ENCODE data around the gene CABYR. TPM values are rescaled to one million over a fixed set of nuclear protein-coding genes. Genes with fewer than 3 reads are reported as not detected.

CABYR gene
- total RNA-seq, 1 experiment from 2014 or later: 5.4 TPM

DNA sequence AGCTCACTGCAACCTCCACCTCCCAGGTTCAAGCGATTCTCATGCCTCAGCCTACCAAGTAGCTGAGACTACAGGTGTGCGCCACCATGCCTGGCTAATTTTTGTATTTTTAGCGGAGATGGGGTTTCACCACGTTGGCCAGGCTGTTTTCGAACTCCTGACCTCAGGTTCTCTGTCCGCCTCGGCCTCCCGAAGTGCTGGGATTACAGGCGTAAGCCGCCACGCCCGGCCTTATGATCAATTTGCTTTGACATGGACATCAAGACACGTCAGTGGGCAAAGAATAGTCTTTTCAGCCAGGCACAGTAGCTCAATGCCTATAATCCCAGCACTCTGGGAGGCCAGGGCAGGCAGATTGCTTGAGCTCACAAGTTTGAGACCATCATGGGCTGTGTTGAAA is 48.0 kb upstream of the CABYR start:
- Histone ChIP-seq H2AFZ (ENCODE audit: low read length) (no peak overlapping the region), H3K36me3 (ENCODE audit: low read depth, low read length) (peaks cover 3% of the 10 kb centered on the region; the same call in 1 of the 2 replicates), H3F3A (ENCODE audit: low read length, unreplicated experiment) (no peaks in the 10 kb centered on the region), H3K4me1 (ENCODE audit: insufficient read depth, low read length) (peaks cover 7% of the 10 kb centered on the region; the same call in 1 of the 2 replicates), H3K79me2 (ENCODE audit: low read length) (no peaks in the 10 kb centered on the region), H3K27ac (ENCODE audit: low read length) (no peak overlapping the region), H3K27me3 (ENCODE audit: low read length) (no peaks in the 10 kb centered on the region), H3K4me3 (ENCODE audit: low read length) (no peak overlapping the region), H3K9me3 (ENCODE audit: low read length) (no peaks in the 10 kb centered on the region), H3K4me2 (ENCODE audit: low read length) (no peak overlapping the region), H3K9ac (ENCODE audit: low read length) (no peak overlapping the region), H3K9me2 (replicated peaks; ENCODE audit: low read length) (no peaks in the 10 kb centered on the region), H4K20me1 (ENCODE audit: low read length) (no peaks in the 10 kb centered on the region)
- CTCF ChIA-PET: no interaction called here
- DNase-seq (no peak), ATAC-seq (no peak)
- TF ChIP-seq EZH2 (IDR thresholded peaks at IDR 0.05; ENCODE audit: low read length, unreplicated experiment) (no peak), CTCF (conservative IDR thresholded peaks at IDR 0.05; ENCODE audit: low read depth, low read length) (no peak), EZH2phosphoT487 (IDR thresholded peaks at IDR 0.05; ENCODE audit: borderline replicate concordance, low read length) (no peak)
- POLR2A ChIA-PET (ENCODE audit: unreplicated experiment): no interaction called here
- intact Hi-C loops (cut with micrococcal nuclease): no loop called here
- BruUV-seq (replicated peaks): no TSS peak

DNA sequence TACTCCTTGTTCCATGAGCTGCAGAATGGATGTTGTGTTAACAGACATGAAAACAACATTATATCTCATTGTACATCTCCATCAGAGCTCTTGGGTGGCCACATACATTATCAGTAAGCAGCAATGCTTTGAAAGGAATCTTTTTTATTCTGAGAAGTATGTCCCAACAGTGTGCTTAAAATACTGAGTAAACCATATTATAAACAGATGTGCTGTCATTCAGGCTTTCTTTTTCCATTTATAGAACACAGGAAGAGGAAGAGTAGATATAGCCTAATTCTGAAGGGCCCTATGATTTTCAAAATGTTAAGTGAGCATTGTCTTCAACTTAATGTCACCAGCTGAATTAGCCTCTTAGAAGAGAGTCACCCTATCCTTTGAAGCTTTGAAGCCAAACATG is 44.3 kb upstream of the CABYR start:
- no peaks in the 10 kb centered on the region for H3K4me1 ChIP-seq (ENCODE audit: insufficient read depth, low read length)
- H3F3A ChIP-seq (ENCODE audit: low read length, unreplicated experiment): no peaks in the 10 kb centered on the region
- H4K20me1 ChIP-seq (ENCODE audit: low read length): no peaks in the 10 kb centered on the region
- H3K36me3 ChIP-seq (ENCODE audit: low read depth, low read length): no peaks in the 10 kb centered on the region
- TF ChIP-seq EZH2 (IDR thresholded peaks at IDR 0.05; ENCODE audit: low read length, unreplicated experiment) (no peak), CTCF (conservative IDR thresholded peaks at IDR 0.05; ENCODE audit: low read depth, low read length) (no peak)
- no peaks in the 10 kb centered on the region for H3K9me3 ChIP-seq (ENCODE audit: low read length)
- no TSS peak for BruUV-seq (replicated peaks)
- no peaks in the 10 kb centered on the region for H3K79me2 ChIP-seq (ENCODE audit: low read length)
- no peak overlapping the region for H3K9ac ChIP-seq (ENCODE audit: low read length)
- H3K27ac ChIP-seq (ENCODE audit: low read length): no peak overlapping the region
- ChIA-PET CTCF (no interaction called here), POLR2A (ENCODE audit: unreplicated experiment) (no interaction called here)
- ATAC-seq (no peak), DNase-seq (no peak)
- no peak overlapping the region for H2AFZ ChIP-seq (ENCODE audit: low read length)
- no peak overlapping the region for H3K4me2 ChIP-seq (ENCODE audit: low read length)
- intact Hi-C loops (cut with micrococcal nuclease): no loop called here
- no peak overlapping the region for H3K4me3 ChIP-seq (ENCODE audit: low read length)
- no peaks in the 10 kb centered on the region for H3K27me3 ChIP-seq (ENCODE audit: low read length)
- no peaks in the 10 kb centered on the region for H3K9me2 ChIP-seq (replicated peaks; ENCODE audit: low read length)

GRCh38 chr18:24095976-24096375 is 42.9 kb upstream of the CABYR start:
- H3K4me2 ChIP-seq (ENCODE audit: low read length): no peak overlapping the region
- no peaks in the 10 kb centered on the region for H4K20me1 ChIP-seq (ENCODE audit: low read length)
- no peak overlapping the region for H3K9ac ChIP-seq (ENCODE audit: low read length)
- no TSS peak for BruUV-seq (replicated peaks)
- H3K79me2 ChIP-seq (ENCODE audit: low read length): no peaks in the 10 kb centered on the region
- no peaks in the 10 kb centered on the region for H3K27me3 ChIP-seq (ENCODE audit: low read length)
- TF ChIP-seq EZH2phosphoT487 (IDR thresholded peaks at IDR 0.05; ENCODE audit: borderline replicate concordance, low read length): no peak
- no peak for TF ChIP-seq EZH2 (IDR thresholded peaks at IDR 0.05; ENCODE audit: low read length, unreplicated experiment)
- no peak for TF ChIP-seq CTCF (conservative IDR thresholded peaks at IDR 0.05; ENCODE audit: low read depth, low read length)
- no peaks in the 10 kb centered on the region for H3K4me1 ChIP-seq (ENCODE audit: insufficient read depth, low read length)
- intact Hi-C loops (cut with micrococcal nuclease): no loop called here
- H3K9me3 ChIP-seq (ENCODE audit: low read length): no peaks in the 10 kb centered on the region
- no peaks in the 10 kb centered on the region for H3F3A ChIP-seq (ENCODE audit: low read length, unreplicated experiment)
- ATAC-seq (no peak), DNase-seq (no peak)
- H2AFZ ChIP-seq (ENCODE audit: low read length): no peak overlapping the region
- H3K36me3 ChIP-seq (ENCODE audit: low read depth, low read length): no peaks in the 10 kb centered on the region
- H3K9me2 ChIP-seq (replicated peaks; ENCODE audit: low read length): no peaks in the 10 kb centered on the region
- POLR2A ChIA-PET (ENCODE audit: unreplicated experiment): no interaction called here
- no peak overlapping the region for H3K4me3 ChIP-seq (ENCODE audit: low read length)
- CTCF ChIA-PET: no interaction called here
- no peak overlapping the region for H3K27ac ChIP-seq (ENCODE audit: low read length)

Measured in PC-3 (cell line).